GM12801 (cell line): Measurements from ENCODE around the gene PLXNA4.

Source experiments
- TF ChIP-seq, protein P1 (sequence below): IDR thresholded peaks from one replicate; pipeline ENCODE4 v1.5.1; 2011; ENCODE audit warnings: control low read depth; ENCODE audit not compliant: insufficient read length; ENCODE audit errors: extremely low read depth

Gene PLXNA4

DNA sequence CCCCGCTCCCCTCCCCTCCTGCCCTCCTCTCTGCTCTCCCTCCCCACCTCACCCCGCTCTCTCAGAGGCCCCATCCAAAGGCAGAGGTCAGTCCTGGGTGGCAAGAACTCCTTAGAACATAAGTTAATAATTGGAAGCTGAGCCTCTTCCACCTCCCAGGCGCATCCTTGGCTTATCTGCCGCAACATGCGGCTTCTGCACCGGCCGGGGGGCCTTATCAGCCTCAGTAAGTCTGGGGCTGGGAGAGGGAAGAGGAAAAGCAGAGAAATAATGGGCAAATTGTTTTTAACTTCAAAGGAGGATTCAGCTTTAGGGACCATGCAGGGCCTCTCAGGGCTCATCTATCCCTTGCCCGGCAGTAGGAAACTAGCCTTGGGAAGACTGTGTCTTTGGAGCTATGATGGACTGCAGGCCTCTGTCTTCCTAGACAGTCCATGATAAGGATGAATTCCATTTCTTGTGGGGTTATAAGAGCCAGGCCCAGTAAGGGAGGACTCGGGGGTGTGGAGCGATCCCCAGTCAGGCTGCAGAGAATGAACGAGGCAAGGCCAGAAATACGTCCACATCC, 411.6 kb downstream of the PLXNA4 start:
- TF ChIP-seq, protein P1, sequence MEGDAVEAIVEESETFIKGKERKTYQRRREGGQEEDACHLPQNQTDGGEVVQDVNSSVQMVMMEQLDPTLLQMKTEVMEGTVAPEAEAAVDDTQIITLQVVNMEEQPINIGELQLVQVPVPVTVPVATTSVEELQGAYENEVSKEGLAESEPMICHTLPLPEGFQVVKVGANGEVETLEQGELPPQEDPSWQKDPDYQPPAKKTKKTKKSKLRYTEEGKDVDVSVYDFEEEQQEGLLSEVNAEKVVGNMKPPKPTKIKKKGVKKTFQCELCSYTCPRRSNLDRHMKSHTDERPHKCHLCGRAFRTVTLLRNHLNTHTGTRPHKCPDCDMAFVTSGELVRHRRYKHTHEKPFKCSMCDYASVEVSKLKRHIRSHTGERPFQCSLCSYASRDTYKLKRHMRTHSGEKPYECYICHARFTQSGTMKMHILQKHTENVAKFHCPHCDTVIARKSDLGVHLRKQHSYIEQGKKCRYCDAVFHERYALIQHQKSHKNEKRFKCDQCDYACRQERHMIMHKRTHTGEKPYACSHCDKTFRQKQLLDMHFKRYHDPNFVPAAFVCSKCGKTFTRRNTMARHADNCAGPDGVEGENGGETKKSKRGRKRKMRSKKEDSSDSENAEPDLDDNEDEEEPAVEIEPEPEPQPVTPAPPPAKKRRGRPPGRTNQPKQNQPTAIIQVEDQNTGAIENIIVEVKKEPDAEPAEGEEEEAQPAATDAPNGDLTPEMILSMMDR, result no peak

DNA sequence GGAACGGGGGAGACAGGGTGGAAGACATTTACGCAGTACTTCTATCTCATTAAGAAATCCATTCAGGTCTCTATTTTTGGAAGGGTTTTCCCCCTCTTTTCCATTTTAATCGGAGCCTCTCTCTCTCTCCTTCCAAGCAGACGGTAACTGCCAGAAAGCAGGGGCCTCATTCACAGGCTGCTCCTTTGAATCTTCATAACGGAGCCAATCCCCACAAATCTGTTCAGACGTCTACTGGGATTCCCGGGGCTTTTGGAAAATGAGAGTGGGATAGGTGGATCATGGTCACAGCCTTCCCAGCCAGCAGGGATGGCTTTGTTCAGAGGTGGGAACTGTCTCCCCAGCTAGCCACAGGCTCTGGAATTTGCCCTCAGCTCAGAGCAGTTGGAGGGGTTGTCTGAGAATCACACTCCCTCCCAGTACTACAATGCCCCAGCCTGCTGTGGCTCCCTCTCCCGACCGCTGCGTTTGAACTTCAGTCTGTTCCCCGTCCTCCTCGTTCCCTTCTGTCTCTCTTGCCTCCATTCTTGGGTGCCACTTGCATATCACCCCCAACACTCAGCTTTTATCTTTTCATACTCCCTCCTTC, 413.6 kb downstream of the PLXNA4 start:
- TF ChIP-seq, protein P1, result no peak

DNA sequence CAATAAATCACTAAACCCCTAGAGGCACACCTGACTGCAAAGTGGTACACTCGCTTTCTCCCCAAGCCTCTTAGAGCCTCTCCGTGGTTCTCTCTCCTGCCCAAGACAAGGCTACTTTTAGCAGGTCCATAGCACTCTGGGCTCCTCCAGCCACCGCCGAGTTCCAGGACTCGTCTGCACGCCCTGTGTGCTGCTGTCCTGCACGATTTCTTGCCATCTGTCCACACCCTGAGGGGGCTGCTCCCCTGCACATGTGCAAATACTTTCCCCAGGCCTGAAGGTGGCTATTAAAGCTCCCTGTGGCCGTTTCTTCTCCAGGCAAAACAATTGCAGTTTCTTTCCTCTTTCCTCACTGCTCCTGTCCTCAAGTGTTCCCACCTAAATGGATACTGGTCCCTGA, 414.3 kb downstream of the PLXNA4 start:
- TF ChIP-seq, protein P1, result no peak

DNA sequence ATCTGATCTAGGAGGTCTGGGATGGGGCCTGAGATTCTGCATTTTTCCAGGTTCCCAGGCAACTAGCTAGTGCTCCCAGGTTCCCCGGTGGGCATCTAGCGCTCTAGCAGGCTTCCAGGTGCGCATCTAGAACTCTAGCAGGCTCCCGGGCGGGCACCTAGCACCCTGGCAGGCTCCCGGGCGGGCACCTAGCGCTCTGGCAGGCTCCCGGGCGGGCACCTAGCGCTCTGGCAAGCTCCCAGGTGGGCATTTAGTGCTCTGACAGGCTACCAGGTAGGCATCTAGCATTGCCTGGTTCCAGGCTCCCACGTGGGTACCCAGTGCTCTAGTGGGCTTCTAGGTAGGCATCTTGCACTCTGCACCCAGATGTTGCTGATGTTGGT, 414.7 kb downstream of the PLXNA4 start:
- TF ChIP-seq, protein P1, result no peak

DNA sequence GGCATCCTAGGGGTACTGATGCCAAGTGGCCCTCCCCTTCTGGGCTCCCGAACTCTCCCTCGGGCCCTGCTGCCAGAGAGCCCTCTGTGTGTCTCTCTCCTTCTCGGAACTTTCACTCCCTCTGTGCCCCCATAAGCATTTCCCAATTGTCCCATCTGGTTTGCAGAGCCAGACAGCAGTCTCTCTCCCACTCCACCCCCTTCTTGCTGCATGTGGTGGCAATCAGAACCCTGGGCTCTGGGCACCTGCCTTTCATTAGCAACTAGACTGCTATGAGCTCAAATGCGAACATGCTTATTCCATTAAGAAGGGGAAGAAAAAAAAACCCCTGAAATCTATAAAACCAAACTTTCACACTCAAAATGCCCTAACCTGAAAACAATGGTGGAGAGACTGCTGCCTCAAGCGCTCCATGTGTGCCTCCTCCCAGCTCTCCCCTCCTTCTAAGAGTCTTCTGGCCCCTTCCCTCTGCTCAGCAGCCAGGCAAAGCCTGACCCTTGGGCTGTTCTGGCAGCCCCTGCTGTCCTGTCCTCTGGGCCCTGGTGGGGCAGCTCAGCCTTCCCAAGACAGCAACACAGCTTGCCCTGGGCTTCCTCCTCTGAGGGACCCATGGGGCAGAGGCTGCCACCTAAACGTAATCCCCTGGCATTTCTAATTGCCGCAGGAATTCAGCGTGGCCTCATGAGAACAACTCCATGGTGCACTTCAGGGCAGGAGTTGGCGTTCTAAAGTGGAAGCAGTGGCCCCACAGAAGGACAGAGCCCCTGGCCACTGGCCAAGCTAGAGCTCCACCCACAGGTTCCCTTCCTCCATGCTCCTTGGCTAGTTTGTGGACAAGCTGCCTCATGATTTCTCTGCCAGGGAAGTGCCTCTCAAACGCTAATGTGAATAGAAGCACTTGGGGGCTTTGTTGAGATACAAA, 415.4 kb downstream of the PLXNA4 start:
- TF ChIP-seq, protein P1, result no peak

DNA sequence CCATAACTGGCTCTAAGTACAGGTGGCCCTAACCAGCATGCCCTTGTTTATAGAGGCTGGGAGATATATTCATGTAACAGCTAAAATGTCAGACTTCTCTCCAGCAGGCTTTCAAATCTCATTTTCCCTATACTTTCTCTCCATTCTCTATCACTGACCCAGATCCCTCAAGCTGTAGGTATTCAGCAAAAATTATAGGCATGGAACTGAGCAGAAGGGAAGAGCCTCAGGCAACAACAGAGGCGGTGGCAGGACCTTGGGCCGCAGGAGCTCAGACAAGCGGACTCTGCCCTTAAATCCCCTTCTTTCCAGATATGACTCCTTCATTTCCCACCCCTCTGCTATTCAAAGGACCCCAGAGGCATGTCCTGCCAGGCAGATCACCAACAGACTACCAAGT, 417.4 kb downstream of the PLXNA4 start:
- TF ChIP-seq, protein P1, result no peak

DNA sequence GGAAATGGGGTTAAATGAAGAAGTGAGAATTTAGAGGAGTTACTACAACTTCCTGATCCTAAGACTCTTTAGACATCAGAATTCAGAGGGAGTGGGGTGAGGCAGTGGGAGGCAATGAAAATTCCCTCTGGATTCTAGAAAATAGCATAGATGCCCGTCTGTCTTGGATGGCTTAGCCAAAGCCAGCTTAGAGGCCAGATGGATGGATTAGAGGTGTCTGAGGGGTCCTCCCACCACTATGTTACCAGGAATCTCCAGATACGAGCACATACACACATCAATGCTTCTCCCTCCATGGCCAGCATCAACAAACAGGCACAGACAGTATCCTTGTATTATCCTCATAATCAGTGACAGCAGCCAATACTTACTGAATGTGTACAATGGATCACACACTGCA, 418.1 kb downstream of the PLXNA4 start:
- TF ChIP-seq, protein P1, result no peak
